ENCODE data around the gene WDR70. TPM values are rescaled to one million over a fixed set of nuclear protein-coding genes. Genes with fewer than 3 reads are reported as not detected.

WDR70 gene
- total RNA-seq, 2 donors from 2014 or later = 34.2 to 36.1 TPM

DNA sequence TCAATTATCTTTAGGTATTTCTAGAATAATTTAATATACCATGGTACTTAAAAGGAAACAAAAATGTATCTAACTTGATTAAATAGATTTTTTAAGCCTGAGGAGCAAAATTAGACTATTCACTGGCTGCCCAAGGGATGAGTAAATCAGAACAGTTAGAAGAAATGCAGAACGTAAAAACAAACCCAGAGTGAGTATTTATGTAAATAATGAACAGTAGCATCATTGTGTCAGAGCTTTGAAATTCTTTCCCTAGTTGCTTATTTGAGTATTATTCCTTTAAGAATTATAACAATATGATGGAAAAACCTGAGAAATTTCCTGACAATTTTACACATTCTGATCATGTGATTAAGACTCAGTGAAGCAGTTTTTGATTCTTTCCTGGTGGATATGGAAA is 259.8 kb downstream of the WDR70 start:
- Histone ChIP-seq H3K9me3 (ENCODE audit: control insufficient read depth, low read length) (no peaks in the 10 kb centered on the region), H3K4me3 (ENCODE audit: low read length) (no peak overlapping the region), H3K27me3 (ENCODE audit: control insufficient read depth, insufficient read depth, low read length, poor library complexity, severe bottlenecking) (no peaks in the 10 kb centered on the region), H3K4me1 (ENCODE audit: control insufficient read depth, insufficient read depth, low read length) (no peaks in the 10 kb centered on the region), H3K36me3 (ENCODE audit: control insufficient read depth, insufficient read depth, low read length) (no peaks in the 10 kb centered on the region), H3K9ac (ENCODE audit: extremely low read depth, low read length, poor library complexity, severe bottlenecking) (no peak overlapping the region), H3K27ac (ENCODE audit: low read depth, low read length) (no peak overlapping the region)
- TF ChIP-seq, protein P1, sequence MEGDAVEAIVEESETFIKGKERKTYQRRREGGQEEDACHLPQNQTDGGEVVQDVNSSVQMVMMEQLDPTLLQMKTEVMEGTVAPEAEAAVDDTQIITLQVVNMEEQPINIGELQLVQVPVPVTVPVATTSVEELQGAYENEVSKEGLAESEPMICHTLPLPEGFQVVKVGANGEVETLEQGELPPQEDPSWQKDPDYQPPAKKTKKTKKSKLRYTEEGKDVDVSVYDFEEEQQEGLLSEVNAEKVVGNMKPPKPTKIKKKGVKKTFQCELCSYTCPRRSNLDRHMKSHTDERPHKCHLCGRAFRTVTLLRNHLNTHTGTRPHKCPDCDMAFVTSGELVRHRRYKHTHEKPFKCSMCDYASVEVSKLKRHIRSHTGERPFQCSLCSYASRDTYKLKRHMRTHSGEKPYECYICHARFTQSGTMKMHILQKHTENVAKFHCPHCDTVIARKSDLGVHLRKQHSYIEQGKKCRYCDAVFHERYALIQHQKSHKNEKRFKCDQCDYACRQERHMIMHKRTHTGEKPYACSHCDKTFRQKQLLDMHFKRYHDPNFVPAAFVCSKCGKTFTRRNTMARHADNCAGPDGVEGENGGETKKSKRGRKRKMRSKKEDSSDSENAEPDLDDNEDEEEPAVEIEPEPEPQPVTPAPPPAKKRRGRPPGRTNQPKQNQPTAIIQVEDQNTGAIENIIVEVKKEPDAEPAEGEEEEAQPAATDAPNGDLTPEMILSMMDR (conservative IDR thresholded peaks at IDR 0.05) = no peak
- 100% methylated on average over 1 of the region's 1 CpG for WGBS, 2 experiments (ENCODE audit: insufficient coverage in 1 of 2, insufficient read length in 1 of 2)
- Mint-ChIP-seq H3K9me3 (no peaks in the 10 kb centered on the region), H3K27ac (no peak overlapping the region), H3K27me3 (ENCODE audit: insufficient read depth) (no peaks in the 10 kb centered on the region), H3K36me3 (ENCODE audit: low read depth) (no peaks in the 10 kb centered on the region), H3K4me1 (no peaks in the 10 kb centered on the region), H3K4me3 (no peak overlapping the region)
- DNase-seq = no peak

DNA sequence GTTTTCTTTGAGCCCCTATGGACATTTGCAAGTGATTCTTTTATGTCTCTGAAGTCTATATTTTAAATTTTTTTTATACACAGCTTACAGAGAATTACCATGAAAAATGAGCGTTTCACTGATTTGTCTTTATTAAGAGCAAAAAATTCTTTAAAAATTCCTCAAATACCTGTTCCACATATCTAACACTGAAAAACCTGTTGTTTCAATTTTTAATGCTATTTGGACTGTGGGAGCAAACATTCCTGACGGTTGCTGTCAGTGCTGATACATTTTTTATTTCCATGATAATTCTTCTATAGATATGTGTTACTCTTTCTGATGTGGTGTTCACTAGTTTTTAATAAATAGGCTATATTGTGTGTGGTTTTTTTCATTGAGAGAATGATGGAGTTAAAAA is 261.0 kb downstream of the WDR70 start:
- Histone ChIP-seq H3K9ac (ENCODE audit: extremely low read depth, low read length, poor library complexity, severe bottlenecking) (no peak overlapping the region), H3K9me3 (ENCODE audit: control insufficient read depth, low read length) (no peaks in the 10 kb centered on the region), H3K36me3 (ENCODE audit: control insufficient read depth, insufficient read depth, low read length) (no peaks in the 10 kb centered on the region), H3K4me3 (ENCODE audit: low read length) (no peak overlapping the region), H3K27me3 (ENCODE audit: control insufficient read depth, insufficient read depth, low read length, poor library complexity, severe bottlenecking) (no peaks in the 10 kb centered on the region), H3K4me1 (ENCODE audit: control insufficient read depth, insufficient read depth, low read length) (no peaks in the 10 kb centered on the region), H3K27ac (ENCODE audit: low read depth, low read length) (no peak overlapping the region)
- TF ChIP-seq, protein P1 (conservative IDR thresholded peaks at IDR 0.05) = no peak
- no peak overlapping the region for H3K27ac Mint-ChIP-seq
- no peaks in the 10 kb centered on the region for H3K27me3 Mint-ChIP-seq (ENCODE audit: insufficient read depth)
- no peaks in the 10 kb centered on the region for H3K4me1 Mint-ChIP-seq
- WGBS, 2 experiments (ENCODE audit: insufficient coverage in 1 of 2, insufficient read length in 1 of 2) = 88 to 95% methylated on average over 1 of the region's 2 CpGs
- no peak for DNase-seq
- H3K4me3 Mint-ChIP-seq = no peak overlapping the region
- H3K9me3 Mint-ChIP-seq = peaks cover 5% of the 10 kb centered on the region
- H3K36me3 Mint-ChIP-seq (ENCODE audit: low read depth) = peaks cover 2% of the 10 kb centered on the region

DNA sequence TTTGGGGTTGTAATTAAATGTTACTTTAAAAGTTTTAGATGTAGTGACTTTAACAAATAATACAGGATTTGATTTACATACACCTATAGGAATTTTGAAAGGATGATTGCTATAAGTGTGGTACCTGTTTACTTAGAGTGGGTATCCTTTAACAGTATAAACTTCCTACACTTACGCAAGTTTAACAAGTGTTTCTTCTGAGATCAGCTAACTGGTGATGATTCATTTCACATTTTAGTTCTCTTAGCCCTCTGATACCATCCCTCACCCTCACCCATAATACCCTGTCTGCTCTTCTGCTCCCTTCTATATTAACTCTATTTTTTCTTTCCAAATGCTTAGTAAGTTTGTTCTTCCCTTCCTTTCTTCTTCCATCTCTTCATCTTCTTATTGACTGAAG is 262.8 kb downstream of the WDR70 start:
- TF ChIP-seq, protein P1 (conservative IDR thresholded peaks at IDR 0.05) = no peak
- H3K36me3 ChIP-seq (ENCODE audit: control insufficient read depth, insufficient read depth, low read length) = no peaks in the 10 kb centered on the region
- H3K27ac Mint-ChIP-seq = no peak overlapping the region
- H3K9me3 ChIP-seq (ENCODE audit: control insufficient read depth, low read length) = no peaks in the 10 kb centered on the region
- no peaks in the 10 kb centered on the region for H3K27me3 Mint-ChIP-seq (ENCODE audit: insufficient read depth)
- no peaks in the 10 kb centered on the region for H3K4me1 Mint-ChIP-seq
- peaks cover 2% of the 10 kb centered on the region for H3K36me3 Mint-ChIP-seq (ENCODE audit: low read depth)
- H3K9ac ChIP-seq (ENCODE audit: extremely low read depth, low read length, poor library complexity, severe bottlenecking) = no peak overlapping the region
- no peak for DNase-seq
- H3K4me3 Mint-ChIP-seq = no peak overlapping the region
- WGBS, 2 experiments (ENCODE audit: insufficient coverage in 1 of 2, insufficient read length in 1 of 2) = 80 to 100% methylated on average over 1 of the region's 1 CpG
- H3K4me1 ChIP-seq (ENCODE audit: control insufficient read depth, insufficient read depth, low read length) = no peaks in the 10 kb centered on the region
- H3K27me3 ChIP-seq (ENCODE audit: control insufficient read depth, insufficient read depth, low read length, poor library complexity, severe bottlenecking) = no peaks in the 10 kb centered on the region
- peaks cover 5% of the 10 kb centered on the region for H3K9me3 Mint-ChIP-seq
- H3K27ac ChIP-seq (ENCODE audit: low read depth, low read length) = no peak overlapping the region
- no peak overlapping the region for H3K4me3 ChIP-seq (ENCODE audit: low read length)
